ENCODE data around the gene AKAP13.

The AKAP13 gene

GRCh38 chr15:85374831-85375230 is 5.6 kb upstream of the AKAP13 start:
- peaks cover 8% of the 10 kb centered on the region for H3K4me1 ChIP-seq
- no peaks in the 10 kb centered on the region for H3K36me3 ChIP-seq
- no peaks in the 10 kb centered on the region for H4K20me1 ChIP-seq
- no peak overlapping the region for H3K27ac ChIP-seq
- no peak for TF ChIP-seq Cebpa-rat (IDR thresholded peaks at IDR 0.05)
- no peaks in the 10 kb centered on the region; the same call in 1 of the 2 replicates for H3K9me3 ChIP-seq
- no peak overlapping the region for H3K4me2 ChIP-seq
- no peak overlapping the region for H3K9ac ChIP-seq
- no peak overlapping the region for H3K4me3 ChIP-seq
- no peaks in the 10 kb centered on the region for H3K27me3 ChIP-seq

GRCh38 chr15:85377269-85377668 is 3.1 kb upstream of the AKAP13 start:
- H3K9me3 ChIP-seq, result no peaks in the 10 kb centered on the region
- peaks cover 13% of the 10 kb centered on the region for H4K20me1 ChIP-seq
- no peaks in the 10 kb centered on the region for H3K27me3 ChIP-seq
- H3K4me1 ChIP-seq, result peaks cover 18% of the 10 kb centered on the region
- no peak overlapping the region for H3K9ac ChIP-seq
- H3K4me3 ChIP-seq, result no peak overlapping the region
- H3K4me2 ChIP-seq, result no peak overlapping the region
- H3K36me3 ChIP-seq, result no peaks in the 10 kb centered on the region
- no peak overlapping the region for H3K27ac ChIP-seq
- no peak for TF ChIP-seq Cebpa-rat (IDR thresholded peaks at IDR 0.05)

- Histone ChIP-seq H3K4me3 (no peak overlapping the region), H3K27me3 (no peaks in the 10 kb centered on the region), H3K4me2 (no peak overlapping the region), H3K27ac (no peak overlapping the region), H4K20me1 (peaks cover 20% of the 10 kb centered on the region), H3K4me1 (peaks cover 26% of the 10 kb centered on the region), H3K9ac (no peak overlapping the region), H3K36me3 (no peaks in the 10 kb centered on the region), H3K9me3 (no peaks in the 10 kb centered on the region)
- no peak for TF ChIP-seq Cebpa-rat (IDR thresholded peaks at IDR 0.05)
These were observed 2.4 kb upstream of the AKAP13 start for GRCh38 chr15:85377986-85378385.

GRCh38 chr15:85379403-85380131 is 836 bp upstream of the AKAP13 start:
- no peaks in the 10 kb centered on the region for H3K27me3 ChIP-seq
- peaks cover 39% of the 10 kb centered on the region for H3K4me1 ChIP-seq
- no peak for TF ChIP-seq Cebpa-rat (IDR thresholded peaks at IDR 0.05)
- peak overlapping the region; percentile 91 for H3K4me3 ChIP-seq
- H3K4me2 ChIP-seq, result peak overlapping the region; percentile 91
- H3K9me3 ChIP-seq, result no peaks in the 10 kb centered on the region
- H3K36me3 ChIP-seq, result no peaks in the 10 kb centered on the region
- no peak overlapping the region for H3K27ac ChIP-seq
- peaks cover 36% of the 10 kb centered on the region for H4K20me1 ChIP-seq
- H3K9ac ChIP-seq, result peak overlapping the region; percentile 56; the same call in 1 of the 2 replicates

GRCh38 chr15:85380812-85381642 is 624 bp downstream of the AKAP13 start:
- no peaks in the 10 kb centered on the region for H3K9me3 ChIP-seq
- peaks cover 44% of the 10 kb centered on the region for H3K4me1 ChIP-seq
- peak overlapping the region; percentile 85 for H3K4me2 ChIP-seq
- H3K36me3 ChIP-seq, result no peaks in the 10 kb centered on the region
- H3K9ac ChIP-seq, result peak overlapping the region; percentile 85
- no peaks in the 10 kb centered on the region for H3K27me3 ChIP-seq
- H4K20me1 ChIP-seq, result peaks cover 42% of the 10 kb centered on the region
- TF ChIP-seq Cebpa-rat (IDR thresholded peaks at IDR 0.05), result no peak
- peak overlapping the region; percentile 77 for H3K27ac ChIP-seq
- peak overlapping the region; percentile 91 for H3K4me3 ChIP-seq

GRCh38 chr15:85381850-85382751 is 1.7 kb downstream of the AKAP13 start:
- Histone ChIP-seq H3K4me2 (peak overlapping the region; percentile 85), H3K27ac (no peak overlapping the region), H3K9me3 (peaks cover 2% of the 10 kb centered on the region; the same call in 1 of the 2 replicates), H3K4me3 (peak overlapping the region; percentile 91), H3K36me3 (peaks cover 4% of the 10 kb centered on the region; the same call in 1 of the 2 replicates), H3K9ac (peak overlapping the region; percentile 85), H4K20me1 (peaks cover 52% of the 10 kb centered on the region), H3K27me3 (no peaks in the 10 kb centered on the region), H3K4me1 (peaks cover 44% of the 10 kb centered on the region)
- TF ChIP-seq Cebpa-rat (IDR thresholded peaks at IDR 0.05), result no peak

- H3K9ac ChIP-seq, result no peak overlapping the region
- peaks cover 60% of the 10 kb centered on the region for H4K20me1 ChIP-seq
These were observed 2.5 kb downstream of the AKAP13 start for GRCh38 chr15:85382942-85383341.

GRCh38 chr15:85383470-85384148 is 3.2 kb downstream of the AKAP13 start:
- no peak overlapping the region for H3K9ac ChIP-seq
- peaks cover 67% of the 10 kb centered on the region for H4K20me1 ChIP-seq
- H3K36me3 ChIP-seq, result peaks cover 4% of the 10 kb centered on the region; the same call in 1 of the 2 replicates
- H3K9me3 ChIP-seq, result peaks cover 5% of the 10 kb centered on the region; the same call in 1 of the 2 replicates
- no peak for TF ChIP-seq Cebpa-rat (IDR thresholded peaks at IDR 0.05)
- H3K27me3 ChIP-seq, result no peaks in the 10 kb centered on the region
- H3K27ac ChIP-seq, result no peak overlapping the region
- peaks cover 56% of the 10 kb centered on the region for H3K4me1 ChIP-seq
- H3K4me2 ChIP-seq, result peak overlapping the region; percentile 85; the same call in 1 of the 2 replicates
- no peak overlapping the region for H3K4me3 ChIP-seq

More at GRCh38 chr15:85382942-85383341, 2.5 kb downstream of the AKAP13 start:
- peaks cover 5% of the 10 kb centered on the region; the same call in 1 of the 2 replicates for H3K9me3 ChIP-seq
- no peaks in the 10 kb centered on the region for H3K27me3 ChIP-seq
- no peak overlapping the region for H3K4me3 ChIP-seq
- peaks cover 52% of the 10 kb centered on the region for H3K4me1 ChIP-seq
- H3K27ac ChIP-seq, result no peak overlapping the region
- peaks cover 4% of the 10 kb centered on the region; the same call in 1 of the 2 replicates for H3K36me3 ChIP-seq
- no peak for TF ChIP-seq Cebpa-rat (IDR thresholded peaks at IDR 0.05)
- peak overlapping the region; percentile 85 for H3K4me2 ChIP-seq

Data from BLaER1 (cell line).